HepG2 (cell line): ENCODE measurements around the gene AARSD1. TPM values are rescaled to one million over a fixed set of nuclear protein-coding genes. Genes with fewer than 3 reads are reported as not detected.

ENCODE experiments used
- FOXP4 ChIP-seq: sonication (generic); formaldehyde crosslinking; IDR thresholded peaks from 2 replicates; pipeline ENCODE4 v1.4.0; 2020; ENCODE audit warnings: missing genetic modification reagents
- JUN ChIP-seq: sonication (generic); formaldehyde crosslinking; IDR thresholded peaks from 2 replicates; pipeline ENCODE4 v1.4.0; 2020; ENCODE audit warnings: mild to moderate bottlenecking, missing genetic modification reagents
- KLF15 ChIP-seq: sonication (generic); formaldehyde crosslinking; IDR thresholded peaks from 2 replicates; pipeline ENCODE4 v1.8.1; 2023; ENCODE audit warnings: borderline replicate concordance, mild to moderate bottlenecking, inconsistent platforms, missing genetic modification reagents, mixed read lengths
- MAFK ChIP-seq, 2 experiments: IDR thresholded peaks in 1 of 2; conservative IDR thresholded peaks in 1 of 2; 2 replicates each; pipeline ENCODE4 v1.6.1; 2011; ENCODE audit warnings: improper control_type of control experiment in 2 of 2, low read length in 2 of 2
- MIER2 ChIP-seq: IDR thresholded peaks from 2 replicates; pipeline ENCODE4 v1.6.1; 2016; ENCODE audit warnings: missing biosample characterization, missing genetic modification reagents
- NFE2L2 ChIP-seq: fragments of 150-350 bp; IDR thresholded peaks from 2 replicates; pipeline ENCODE4 v1.6.1; 2014; ENCODE audit warnings: low read length
- PBX2 ChIP-seq: IDR thresholded peaks from 2 replicates; pipeline ENCODE4 v1.6.1; 2016; ENCODE audit warnings: control low read depth
- RFX5 ChIP-seq: IDR thresholded peaks from 2 replicates; pipeline ENCODE4 v1.6.1; 2011; ENCODE audit warnings: low read depth, low read length, improper control_type of control experiment
- SRF ChIP-seq: IDR thresholded peaks from 2 replicates; pipeline ENCODE4 v1.6.1; 2011; ENCODE audit warnings: mild to moderate bottlenecking, low read depth, low read length, moderate library complexity
- STAG1 ChIP-seq: sonication (generic); formaldehyde crosslinking; IDR thresholded peaks from 2 replicates; pipeline ENCODE4 v1.4.0; 2020; ENCODE audit warnings: missing genetic modification reagents
- TARDBP ChIP-seq: sonication (generic); formaldehyde crosslinking; IDR thresholded peaks from 2 replicates; pipeline ENCODE4 v1.8.0; 2022; ENCODE audit warnings: mild to moderate bottlenecking, missing genetic modification reagents
- TEAD3 ChIP-seq: optimal IDR thresholded peaks from 2 replicates; pipeline ENCODE3; 2016; ENCODE audit warnings: borderline replicate concordance
- ZBTB14 ChIP-seq: sonication (generic); formaldehyde crosslinking; IDR thresholded peaks from 2 replicates; pipeline ENCODE4 v1.4.0; 2020; ENCODE audit warnings: missing genetic modification reagents
- ZBTB8A ChIP-seq: sonication (generic); formaldehyde crosslinking; IDR thresholded peaks from 2 replicates; pipeline ENCODE4 v1.4.0; 2020; ENCODE audit warnings: mild to moderate bottlenecking, low read depth, missing genetic modification reagents, borderline replicate concordance
- ZNF235 ChIP-seq: sonication (generic); formaldehyde crosslinking; IDR thresholded peaks from 2 replicates; pipeline ENCODE4 v1.8.1; 2023; ENCODE audit warnings: mild to moderate bottlenecking, missing genetic modification reagents, borderline replicate concordance
- ZNF276 ChIP-seq: sonication (generic); formaldehyde crosslinking; IDR thresholded peaks from 2 replicates; pipeline ENCODE4 v1.4.0; 2020; ENCODE audit warnings: mild to moderate bottlenecking, low read depth, missing genetic modification reagents
- ZNF335 ChIP-seq: sonication (generic); formaldehyde crosslinking; IDR thresholded peaks from 2 replicates; pipeline ENCODE4 v1.4.0; 2020; ENCODE audit warnings: missing genetic modification reagents
- ZNF710 ChIP-seq: sonication (generic); formaldehyde crosslinking; IDR thresholded peaks from 2 replicates; pipeline ENCODE4 v1.5.0; 2020; ENCODE audit warnings: mild to moderate bottlenecking, missing genetic modification reagents, borderline replicate concordance
- ZNF768 ChIP-seq: sonication (generic); formaldehyde crosslinking; IDR thresholded peaks from 2 replicates; pipeline ENCODE4 v1.4.0; 2020; ENCODE audit warnings: missing genetic modification reagents
- polyA plus RNA-seq, 8 experiments: library from polyadenylated mRNA; depleted of rRNA in 3 of 8; stranded (reverse) in 7 of 8; unstranded in 1 of 8; fragments of >200 nt; fragmentation: Illumina TruSeq in 4 of 8; extraction: Trizol in 4 of 8; gene quantifications; 2 replicates each; pipeline versions ENCODE4 v1.2.1 to v1.2.3, GENCODE V29; 2011 to 2016; ENCODE audit warnings: low read depth in 4 of 8, missing spikeins in 1 of 8, mixed read lengths in 1 of 8; ENCODE audit not compliant: insufficient read depth in 1 of 8
- total RNA-seq, 5 experiments: library from RNA; depleted of rRNA; stranded (reverse); fragments of >200 nt; fragmentation: Illumina TruSeq; extraction: Trizol; gene quantifications; 2 replicates each; pipeline ENCODE4 v1.2.3, GENCODE V29; 2016; ENCODE audit warnings: low read depth in 1 of 5

The AARSD1 gene
- total and polyA plus RNA-seq, 2 of the 13 experiments (the other 11 are each of a cell fraction or from before 2014, with no cell fraction given): 24.7 to 29.3 TPM

GRCh38 chr17:42979511-42980273, 15.4 kb upstream of the AARSD1 start, which contains the start of gene PTGES3L (continued):
- TF ChIP-seq ZBTB8A (CRISPR knock-in tag) (no peak), STAG1 (CRISPR knock-in tag) (peak; percentile 12; the same call in 1 of the 2 replicates), ZNF768 (CRISPR knock-in tag) (no peak), ZNF335 (peak; percentile 46), ZNF276 (CRISPR knock-in tag) (no peak; the same call in 1 of the 2 replicates), ZBTB14 (CRISPR knock-in tag) (no peak), ZNF235 (CRISPR knock-in tag) (0 out of 2 replicates have a peak, but pooled peaks have one; percentile 23), KLF15 (CRISPR knock-in tag) (peak; percentile 44; the same call in 1 of the 2 replicates), RFX5 (0 out of 2 replicates have a peak, but pooled peaks have one; percentile 18), PBX2 (CRISPR knock-in tag) (no peak), ZNF710 (CRISPR knock-in tag) (0 out of 2 replicates have a peak, but pooled peaks have one; percentile 67), NFE2L2 (no peak), SRF (peak; percentile 95), FOXP4 (peak; percentile 6; the same call in 1 of the 2 replicates), MAFK (conservative IDR thresholded peaks at IDR 0.05 in 1 of 2, IDR thresholded peaks at IDR 0.05 in 1 of 2; ENCODE audit: low read length in 2 of 2) (no peak), TARDBP (0 out of 2 replicates have a peak, but pooled peaks have one; percentile 17), JUN (no peak), TEAD3 (CRISPR knock-in tag) (peak; percentile 12), MIER2 (CRISPR knock-in tag) (no peak)
